NCI-H460 (cell line): Measurements from ENCODE around the gene TMC5. TPM values are rescaled to one million over a fixed set of nuclear protein-coding genes. Genes with fewer than 3 reads are reported as not detected.
"Not testable (repeated sequence)": the region's sequence is repeated elsewhere in the genome, so short reads cannot be mapped to it uniquely, and the experiment has no call there.

Source experiments
- DNase-seq: peaks from one replicate; pipeline ENCODE4 v3.0.0-alpha.2; 2016; ENCODE audit warnings: low read depth; ENCODE audit errors: extremely low read depth
- total RNA-seq: library from RNA; depleted of rRNA; stranded (reverse); fragments of >200 nt; shearing (Covaris generic); gene quantifications from 2 replicates; pipeline ENCODE4 v1.2.3, GENCODE V29; 2014; rRNA removed

The TMC5 gene
- total RNA-seq, 1 experiment from 2014 or later: 0.07 TPM

DNA sequence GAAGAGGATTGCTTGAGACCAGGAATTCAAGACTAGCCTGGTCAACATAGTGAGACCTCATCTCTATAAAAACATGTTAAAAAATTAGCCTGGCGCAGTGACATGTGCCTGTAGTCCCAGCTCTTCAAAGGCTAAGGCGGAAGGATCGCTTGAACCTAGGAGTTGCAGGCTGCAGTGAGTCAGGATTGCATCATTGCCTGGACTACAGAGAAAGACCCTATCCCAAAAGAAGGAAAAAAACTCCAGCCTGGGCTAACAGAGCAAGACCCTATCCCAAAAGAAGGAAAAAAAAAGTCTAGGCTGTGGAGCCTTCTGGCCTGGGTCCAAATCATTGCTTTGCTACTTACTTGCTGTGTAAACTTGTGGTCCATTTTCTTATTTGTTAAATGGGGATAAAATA lies 111.0 kb downstream of the TMC5 start:
- no peak for DNase-seq

DNA sequence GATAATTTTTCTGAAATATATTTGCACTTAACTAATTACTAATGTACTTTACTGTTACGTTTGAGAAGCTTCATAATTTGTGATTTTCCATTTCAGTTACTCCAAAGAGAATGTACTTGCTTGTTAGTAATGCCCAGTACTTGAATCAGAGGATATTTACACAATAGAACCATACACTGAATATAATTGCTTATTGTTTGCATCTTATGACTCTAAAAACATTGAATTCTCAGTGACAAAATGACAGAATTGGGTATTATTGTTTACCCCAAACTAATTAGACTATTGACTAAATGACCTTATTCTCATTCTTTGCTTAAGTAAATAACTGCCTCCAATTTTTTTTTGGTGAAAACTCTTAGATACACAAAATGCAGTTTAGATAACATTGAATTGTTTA lies 114.9 kb downstream of the TMC5 start:
- no peak for DNase-seq

DNA sequence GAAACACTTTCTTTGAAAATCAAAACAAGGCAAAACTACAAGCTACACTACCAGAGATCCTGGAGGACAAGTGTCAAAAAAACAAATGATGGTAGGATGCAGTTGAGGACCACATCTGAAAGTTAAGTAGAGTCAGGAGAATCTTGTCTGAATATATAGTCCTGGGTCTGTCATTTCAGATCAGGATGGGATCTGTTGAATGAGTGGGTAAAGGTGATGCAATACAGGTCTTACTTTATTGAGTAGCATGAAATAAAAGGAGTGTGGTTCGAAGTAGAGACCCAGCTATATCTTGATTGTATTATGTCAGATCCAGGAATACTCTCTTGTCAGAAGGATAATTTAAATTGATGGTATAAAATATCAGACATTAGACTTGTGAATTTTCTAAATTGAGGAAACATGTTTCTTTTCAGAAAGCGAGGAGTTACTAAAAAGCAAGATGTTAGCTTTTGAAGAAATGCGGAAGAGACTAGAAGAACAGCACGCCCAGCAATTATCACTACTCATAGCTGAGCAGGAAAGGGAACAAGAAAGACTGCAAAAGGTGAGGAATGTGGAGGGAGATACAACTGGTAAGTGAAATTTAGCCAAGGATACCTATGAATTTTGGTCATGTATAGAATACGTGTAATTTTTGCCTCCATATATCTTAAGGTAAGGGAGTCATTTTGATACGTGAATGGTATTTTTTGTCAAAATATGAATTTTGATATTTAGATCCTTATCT lies 122.7 kb downstream of the TMC5 start:
- DNase-seq: no peak

DNA sequence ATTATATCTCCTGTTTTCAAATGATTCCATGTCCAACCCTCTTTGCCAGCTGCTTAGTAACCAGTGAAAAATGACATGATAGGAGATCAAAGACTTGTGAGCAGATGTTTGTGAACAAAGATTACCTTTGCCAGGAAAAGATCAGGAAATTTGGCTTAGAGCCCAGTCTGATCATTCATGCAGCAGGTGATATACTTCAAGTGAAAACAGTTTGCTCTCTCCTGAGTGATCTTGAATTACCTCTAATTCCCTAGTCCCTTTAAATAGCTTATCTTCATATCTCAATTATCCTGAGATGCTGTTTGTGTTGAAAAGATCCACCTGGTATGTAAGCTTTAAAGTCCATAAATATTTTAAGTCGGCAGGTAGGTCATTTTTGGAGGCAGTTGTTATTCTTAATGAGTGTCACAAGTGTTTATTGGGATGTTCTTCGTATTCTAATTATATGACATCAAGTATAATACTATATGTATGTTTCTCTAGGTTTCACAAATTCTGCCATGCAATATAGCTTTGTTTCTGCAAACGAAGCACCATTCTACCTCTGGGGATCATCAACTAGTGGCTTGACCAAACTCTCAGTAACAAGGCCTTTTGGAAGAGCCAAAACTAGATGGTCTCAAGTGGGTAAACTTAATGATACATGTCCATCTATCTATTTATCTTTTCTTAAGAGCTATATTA lies 124.6 kb downstream of the TMC5 start:
- DNase-seq: no peak

DNA sequence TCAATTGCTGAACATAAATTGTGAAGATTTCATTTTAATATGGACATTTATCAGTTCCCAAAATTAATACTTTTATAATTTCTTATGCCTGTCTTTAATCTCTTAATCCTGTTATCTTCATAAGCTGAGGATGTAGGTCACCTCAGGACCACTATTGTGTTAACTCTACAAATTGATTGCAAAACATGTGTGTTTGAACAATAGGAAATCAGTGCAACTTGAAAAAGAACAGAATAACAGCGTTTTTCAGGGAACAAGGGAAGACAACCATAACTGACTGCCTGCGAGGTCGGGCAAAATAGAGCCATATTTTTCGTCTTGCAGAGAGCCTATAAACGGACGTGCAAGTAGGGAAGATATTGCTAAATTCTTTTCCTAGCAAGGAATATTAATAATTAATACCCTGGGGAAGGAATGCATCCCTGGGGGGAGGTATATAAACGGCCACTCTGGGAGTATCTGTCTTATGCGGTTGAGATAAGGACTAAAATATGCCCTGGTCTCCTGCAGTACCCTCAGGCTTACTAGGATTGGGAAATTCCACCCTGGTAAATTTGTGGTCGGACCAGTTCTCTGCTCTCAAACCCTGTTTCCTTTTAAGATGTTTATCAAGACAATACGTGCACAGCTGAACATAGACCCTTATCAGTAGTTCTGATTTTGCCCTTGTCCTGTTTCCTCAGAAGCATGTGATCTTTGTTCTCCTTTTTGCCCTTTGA lies 125.8 kb downstream of the TMC5 start:
- not testable (repeated sequence) for DNase-seq

DNA sequence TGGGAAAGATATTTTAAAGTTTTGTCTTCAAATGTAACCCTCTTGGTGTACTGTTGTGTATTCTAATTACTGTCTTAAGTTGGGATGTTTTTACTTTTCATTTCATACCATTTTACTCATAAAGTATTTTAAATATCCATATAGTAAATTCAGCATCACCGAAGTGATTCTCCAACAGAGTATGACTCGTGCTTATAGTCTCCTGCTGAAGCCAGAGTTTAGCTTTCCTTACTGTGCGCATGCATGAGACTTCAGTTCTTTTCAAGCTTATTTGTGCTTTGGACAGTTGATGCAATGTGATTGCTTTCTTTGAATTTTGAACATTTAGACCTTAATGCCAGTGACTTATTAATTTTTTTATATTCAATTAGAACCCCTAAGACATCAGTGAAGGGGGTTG lies 130.5 kb downstream of the TMC5 start:
- DNase-seq: no peak

Other genes with a start within 250 kb of the TMC5 start
- 2.0 and 4.1 TPM in 2 replicates for gene SYT17, start 249.6 kb upstream of the TMC5 start, total RNA-seq
- gene CLEC19A, start 132.2 kb upstream of the TMC5 start, total RNA-seq: 0.30 TPM in 1 of 2 replicates, not detected in the other
- gene GDE1, start 104.2 kb downstream of the TMC5 start, total RNA-seq: 59.1 and 61.6 TPM in 2 replicates
- 12.1 and 14.4 TPM in 2 replicates for gene CCP110, start 106.1 kb downstream of the TMC5 start, total RNA-seq
- gene VPS35L, start 137.8 kb downstream of the TMC5 start, total RNA-seq: 26.2 and 27.9 TPM in 2 replicates